HepG2 (cell line): Measurements from ENCODE around the gene F13B. TPM values are rescaled to one million over a fixed set of nuclear protein-coding genes. Genes with fewer than 3 reads are reported as not detected.
A peak's percentile ranks its signal among the peaks of the same experiment; 100 is the strongest.

ENCODE experiments used
- ATAC-seq: fragments of 200-7000 bp; cut with Tn5 transposase; 3 replicates; pipeline ENCODE4 v1.9.1; 2020; ENCODE audit warnings: mild to moderate bottlenecking, moderate library complexity
- BruUV-seq: library from RNA; stranded (reverse); fragments of 400-500 nt; replicated peaks from 2 replicates; lab custom pipeline; 2021; lab: Mats Ljungman, UMichigan
- CTCF ChIA-PET: fragments of 300-600 bp; formaldehyde crosslinking; extraction: SDS; loops from one replicate; lab custom pipeline; 2021; ENCODE audit warnings: low total read pairs, inconsistent platforms, low intra/inter-chr PET ratio; lab: Yijun Ruan, JAX
- POLR2A ChIA-PET: fragments of 350-600 bp; sonication (Branson Sonifier 250); formaldehyde crosslinking; loops from one replicate; lab custom pipeline; 2020; ENCODE audit warnings: antibody characterized with exemption, inconsistent platforms; lab: Yijun Ruan, JAX
- DNase-seq: peaks from one replicate; pipeline ENCODE4 v3.0.0-alpha.2; 2015; ENCODE audit warnings: low spot score
- FAIRE-seq: peaks from 3 replicates; lab custom pipeline; 2011; peaks lifted over from hg19 to GRCh38; lab: Jason Lieb, UNC
- H2AFZ ChIP-seq: one replicate; pipeline ENCODE4 v1.6.1; 2011; ENCODE audit warnings: low read length, inconsistent platforms
- H3K27ac ChIP-seq: fragments of 300-600 bp; 3 replicates; pipeline ENCODE4 v1.8.0; 2011; ENCODE audit warnings: mixed run types, mild to moderate bottlenecking, mixed read lengths, low read length, inconsistent platforms; ENCODE audit not compliant: insufficient read depth; ENCODE audit errors: extremely low read length
- H3K27me3 ChIP-seq, 2 experiments: fragments of 200-600 bp in 1 of 2; 2 replicates in 1 of 2; 3 replicates in 1 of 2; pipeline versions ENCODE4 v1.6.0 to v1.8.0; 2011; ENCODE audit warnings: low read length in 2 of 2, mild to moderate bottlenecking in 2 of 2, moderate library complexity in 2 of 2, inconsistent platforms in 1 of 2; ENCODE audit not compliant: insufficient read depth in 2 of 2, control insufficient read depth in 1 of 2
- H3K36me3 ChIP-seq, 2 experiments: fragments of 200-600 bp in 1 of 2; replicated peaks in 1 of 2; 2 replicates in 1 of 2; 3 replicates in 1 of 2; pipeline versions ENCODE4 v1.5.1 to v1.8.0; 2011; ENCODE audit warnings: low read length in 2 of 2, inconsistent platforms in 1 of 2; ENCODE audit not compliant: insufficient read depth in 2 of 2, control insufficient read depth in 1 of 2
- H3K4me1 ChIP-seq: 2 replicates; pipeline ENCODE4 v1.5.1; 2012; ENCODE audit warnings: low read length, inconsistent platforms; ENCODE audit not compliant: insufficient read depth
- H3K4me2 ChIP-seq: 2 replicates; pipeline ENCODE4 v1.6.0; 2011; ENCODE audit warnings: low read depth, low read length, inconsistent platforms
- H3K4me3 ChIP-seq, 3 experiments: fragments of 200-600 bp in 1 of 3; sonication (generic), shearing (Covaris generic) in 1 of 3; replicated peaks in 1 of 3; 2 replicates each; pipeline ENCODE4 v1.5.1; 2011 to 2016; ENCODE audit warnings: low read length in 3 of 3, inconsistent platforms in 2 of 3, low read depth in 2 of 3, mild to moderate bottlenecking in 2 of 3, control low read depth in 1 of 3, mixed read lengths in 1 of 3; ENCODE audit not compliant: insufficient read depth in 1 of 3
- H3K79me2 ChIP-seq: one replicate; pipeline ENCODE4 v1.6.1; 2011; ENCODE audit warnings: low read length, inconsistent platforms; ENCODE audit not compliant: insufficient read depth
- H3K9ac ChIP-seq: 2 replicates; pipeline ENCODE4 v1.6.0; 2011; ENCODE audit warnings: mild to moderate bottlenecking, low read depth, low read length, inconsistent platforms; ENCODE audit not compliant: insufficient read depth
- H3K9me3 ChIP-seq: 2 replicates; pipeline ENCODE4 v1.5.1; 2012; ENCODE audit warnings: mild to moderate bottlenecking, low read length
- H4K20me1 ChIP-seq: 2 replicates; pipeline ENCODE4 v1.6.0; 2011; ENCODE audit warnings: inconsistent platforms, mild to moderate bottlenecking, low read length, moderate library complexity; ENCODE audit not compliant: insufficient read depth
- EZH2 ChIP-seq: conservative IDR thresholded peaks from 2 replicates; pipeline ENCODE4 v1.6.1; 2012; ENCODE audit warnings: mild to moderate bottlenecking, low read depth, low read length, moderate library complexity
- HNRNPUL1 ChIP-seq: fragments of 200-400 bp; formaldehyde crosslinking; IDR thresholded peaks from 2 replicates; pipeline ENCODE4 v1.6.1; 2017; ENCODE audit warnings: low read depth, mild to moderate bottlenecking, low read length, moderate library complexity
- POLR2AphosphoS5 ChIP-seq: IDR thresholded peaks from 2 replicates; pipeline ENCODE4 v1.6.1; 2012; ENCODE audit warnings: low read depth, low read length
- STAG1 ChIP-seq: sonication (generic); formaldehyde crosslinking; IDR thresholded peaks from 2 replicates; pipeline ENCODE4 v1.4.0; 2020; ENCODE audit warnings: missing genetic modification reagents
- ZNF790 ChIP-seq: sonication (generic); formaldehyde crosslinking; IDR thresholded peaks from 2 replicates; pipeline ENCODE4 v1.8.0; 2022; ENCODE audit warnings: missing genetic modification reagents, mild to moderate bottlenecking, borderline replicate concordance
- WGBS: methylation state at CpG from one replicate; pipeline ENCODE4 v1.1.6; 2017; ENCODE audit warnings: low lambda C conversion rate; 5-methylcytosine and 5-hydroxymethylcytosine counted together
- in situ Hi-C: cut with HindIII; loops from 2 replicates; pipeline ENCODE4 v1.10.0; 2017; ENCODE audit warnings: low pct_unique_long_range_greater_than_20kb; ENCODE audit not compliant: extremely low pct_ligation_motif_present
- intact Hi-C: fragments of 100-400 bp; cut with micrococcal nuclease; formaldehyde crosslinking; loops from one replicate; pipeline ENCODE4 v1.10.0; 2022; ENCODE audit not compliant: unreplicated experiment
- polyA plus RNA-seq, 8 experiments: library from polyadenylated mRNA; depleted of rRNA in 3 of 8; stranded (reverse) in 7 of 8; unstranded in 1 of 8; fragments of >200 nt; fragmentation: Illumina TruSeq in 4 of 8; extraction: Trizol in 4 of 8; gene quantifications; 2 replicates each; pipeline versions ENCODE4 v1.2.1 to v1.2.3, GENCODE V29; 2011 to 2016; ENCODE audit warnings: low read depth in 4 of 8, missing spikeins in 1 of 8, mixed read lengths in 1 of 8; ENCODE audit not compliant: insufficient read depth in 1 of 8
- total RNA-seq, 5 experiments: library from RNA; depleted of rRNA; stranded (reverse); fragments of >200 nt; fragmentation: Illumina TruSeq; extraction: Trizol; gene quantifications; 2 replicates each; pipeline ENCODE4 v1.2.3, GENCODE V29; 2016; ENCODE audit warnings: low read depth in 1 of 5
- TF ChIP-seq, protein P1 (sequence below): sonication (generic); formaldehyde crosslinking; IDR thresholded peaks from 2 replicates; pipeline ENCODE4 v1.5.1; 2020; ENCODE audit warnings: mild to moderate bottlenecking, missing genetic modification reagents, moderate library complexity
- TF ChIP-seq, protein P2 (sequence below): sonication (generic); formaldehyde crosslinking; IDR thresholded peaks from 2 replicates; pipeline ENCODE4 v1.4.0; 2020; ENCODE audit warnings: missing genetic modification reagents, mild to moderate bottlenecking, borderline replicate concordance
- TF ChIP-seq, protein P3 (sequence below): sonication (generic); formaldehyde crosslinking; IDR thresholded peaks from 2 replicates; pipeline ENCODE4 v1.5.0; 2020; ENCODE audit warnings: mild to moderate bottlenecking, missing genetic modification reagents, moderate library complexity
- TF ChIP-seq, protein P4 (sequence below): sonication (generic); formaldehyde crosslinking; IDR thresholded peaks from 2 replicates; pipeline ENCODE4 v1.4.0; 2020; ENCODE audit warnings: missing genetic modification reagents

Gene F13B
- total and polyA plus RNA-seq, 2 of the 13 experiments (the other 11 are each of a cell fraction or from before 2014, with no cell fraction given) = 0.41 to 2.7 TPM

DNA sequence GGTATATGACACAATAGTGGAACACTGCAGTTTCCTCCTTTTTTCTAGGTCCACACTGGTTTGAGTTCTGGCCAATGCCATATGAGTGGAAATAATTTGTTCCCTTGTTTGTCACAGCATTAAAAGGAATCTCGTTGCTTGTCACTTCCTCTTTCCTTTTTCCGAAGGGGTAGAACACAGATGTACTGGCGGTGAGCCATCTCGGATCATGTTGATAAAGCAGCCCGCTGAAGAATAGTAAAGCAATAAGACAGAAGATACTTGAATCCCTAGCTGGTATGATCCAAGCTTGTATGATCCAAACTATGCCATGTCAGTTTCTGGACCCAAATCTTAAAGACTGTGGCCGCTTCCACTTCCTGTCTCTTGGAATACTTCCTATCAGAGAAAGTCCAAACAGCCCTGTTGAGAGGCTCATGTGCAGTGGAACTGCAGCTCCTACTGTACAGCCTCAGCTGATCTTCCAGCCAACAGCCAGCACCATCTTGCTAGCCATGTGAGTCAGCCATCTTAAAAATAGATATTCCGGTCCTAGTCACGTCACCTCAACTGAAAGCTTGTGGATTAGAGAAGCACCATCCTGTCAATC lies 49.4 kb downstream of the F13B start (continued):
- TF ChIP-seq, protein P1, sequence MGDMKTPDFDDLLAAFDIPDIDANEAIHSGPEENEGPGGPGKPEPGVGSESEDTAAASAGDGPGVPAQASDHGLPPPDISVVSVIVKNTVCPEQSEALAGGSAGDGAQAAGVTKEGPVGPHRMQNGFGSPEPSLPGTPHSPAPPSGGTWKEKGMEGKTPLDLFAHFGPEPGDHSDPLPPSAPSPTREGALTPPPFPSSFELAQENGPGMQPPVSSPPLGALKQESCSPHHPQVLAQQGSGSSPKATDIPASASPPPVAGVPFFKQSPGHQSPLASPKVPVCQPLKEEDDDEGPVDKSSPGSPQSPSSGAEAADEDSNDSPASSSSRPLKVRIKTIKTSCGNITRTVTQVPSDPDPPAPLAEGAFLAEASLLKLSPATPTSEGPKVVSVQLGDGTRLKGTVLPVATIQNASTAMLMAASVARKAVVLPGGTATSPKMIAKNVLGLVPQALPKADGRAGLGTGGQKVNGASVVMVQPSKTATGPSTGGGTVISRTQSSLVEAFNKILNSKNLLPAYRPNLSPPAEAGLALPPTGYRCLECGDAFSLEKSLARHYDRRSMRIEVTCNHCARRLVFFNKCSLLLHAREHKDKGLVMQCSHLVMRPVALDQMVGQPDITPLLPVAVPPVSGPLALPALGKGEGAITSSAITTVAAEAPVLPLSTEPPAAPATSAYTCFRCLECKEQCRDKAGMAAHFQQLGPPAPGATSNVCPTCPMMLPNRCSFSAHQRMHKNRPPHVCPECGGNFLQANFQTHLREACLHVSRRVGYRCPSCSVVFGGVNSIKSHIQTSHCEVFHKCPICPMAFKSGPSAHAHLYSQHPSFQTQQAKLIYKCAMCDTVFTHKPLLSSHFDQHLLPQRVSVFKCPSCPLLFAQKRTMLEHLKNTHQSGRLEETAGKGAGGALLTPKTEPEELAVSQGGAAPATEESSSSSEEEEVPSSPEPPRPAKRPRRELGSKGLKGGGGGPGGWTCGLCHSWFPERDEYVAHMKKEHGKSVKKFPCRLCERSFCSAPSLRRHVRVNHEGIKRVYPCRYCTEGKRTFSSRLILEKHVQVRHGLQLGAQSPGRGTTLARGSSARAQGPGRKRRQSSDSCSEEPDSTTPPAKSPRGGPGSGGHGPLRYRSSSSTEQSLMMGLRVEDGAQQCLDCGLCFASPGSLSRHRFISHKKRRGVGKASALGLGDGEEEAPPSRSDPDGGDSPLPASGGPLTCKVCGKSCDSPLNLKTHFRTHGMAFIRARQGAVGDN (CRISPR knock-in tag) = no peak
- TF ChIP-seq EZH2 (no peak), HNRNPUL1 (no peak)
- TF ChIP-seq, protein P2, sequence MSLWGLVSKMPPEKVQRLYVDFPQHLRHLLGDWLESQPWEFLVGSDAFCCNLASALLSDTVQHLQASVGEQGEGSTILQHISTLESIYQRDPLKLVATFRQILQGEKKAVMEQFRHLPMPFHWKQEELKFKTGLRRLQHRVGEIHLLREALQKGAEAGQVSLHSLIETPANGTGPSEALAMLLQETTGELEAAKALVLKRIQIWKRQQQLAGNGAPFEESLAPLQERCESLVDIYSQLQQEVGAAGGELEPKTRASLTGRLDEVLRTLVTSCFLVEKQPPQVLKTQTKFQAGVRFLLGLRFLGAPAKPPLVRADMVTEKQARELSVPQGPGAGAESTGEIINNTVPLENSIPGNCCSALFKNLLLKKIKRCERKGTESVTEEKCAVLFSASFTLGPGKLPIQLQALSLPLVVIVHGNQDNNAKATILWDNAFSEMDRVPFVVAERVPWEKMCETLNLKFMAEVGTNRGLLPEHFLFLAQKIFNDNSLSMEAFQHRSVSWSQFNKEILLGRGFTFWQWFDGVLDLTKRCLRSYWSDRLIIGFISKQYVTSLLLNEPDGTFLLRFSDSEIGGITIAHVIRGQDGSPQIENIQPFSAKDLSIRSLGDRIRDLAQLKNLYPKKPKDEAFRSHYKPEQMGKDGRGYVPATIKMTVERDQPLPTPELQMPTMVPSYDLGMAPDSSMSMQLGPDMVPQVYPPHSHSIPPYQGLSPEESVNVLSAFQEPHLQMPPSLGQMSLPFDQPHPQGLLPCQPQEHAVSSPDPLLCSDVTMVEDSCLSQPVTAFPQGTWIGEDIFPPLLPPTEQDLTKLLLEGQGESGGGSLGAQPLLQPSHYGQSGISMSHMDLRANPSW (CRISPR knock-in tag) = no peak

DNA sequence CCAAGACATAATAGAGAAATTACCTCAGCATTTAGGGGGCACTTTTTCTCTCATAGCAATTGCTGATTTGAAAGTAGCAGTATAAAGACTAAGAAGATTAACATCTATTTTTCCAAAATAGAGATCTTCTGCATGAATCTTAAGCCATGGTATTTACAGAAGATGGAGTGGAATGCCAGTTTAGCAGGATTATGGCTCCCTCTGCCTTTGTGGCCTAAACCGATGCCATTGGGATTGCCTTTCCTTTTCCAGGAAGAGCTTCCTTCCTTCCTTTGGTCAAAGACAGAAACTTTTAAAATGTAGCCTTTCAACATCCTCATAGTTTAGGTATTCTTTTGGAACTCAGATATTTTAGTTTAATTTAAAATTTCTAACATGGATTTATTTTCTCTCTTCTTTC lies 50.3 kb downstream of the F13B start:
- TF ChIP-seq POLR2AphosphoS5 = no peak
- TF ChIP-seq, protein P3, sequence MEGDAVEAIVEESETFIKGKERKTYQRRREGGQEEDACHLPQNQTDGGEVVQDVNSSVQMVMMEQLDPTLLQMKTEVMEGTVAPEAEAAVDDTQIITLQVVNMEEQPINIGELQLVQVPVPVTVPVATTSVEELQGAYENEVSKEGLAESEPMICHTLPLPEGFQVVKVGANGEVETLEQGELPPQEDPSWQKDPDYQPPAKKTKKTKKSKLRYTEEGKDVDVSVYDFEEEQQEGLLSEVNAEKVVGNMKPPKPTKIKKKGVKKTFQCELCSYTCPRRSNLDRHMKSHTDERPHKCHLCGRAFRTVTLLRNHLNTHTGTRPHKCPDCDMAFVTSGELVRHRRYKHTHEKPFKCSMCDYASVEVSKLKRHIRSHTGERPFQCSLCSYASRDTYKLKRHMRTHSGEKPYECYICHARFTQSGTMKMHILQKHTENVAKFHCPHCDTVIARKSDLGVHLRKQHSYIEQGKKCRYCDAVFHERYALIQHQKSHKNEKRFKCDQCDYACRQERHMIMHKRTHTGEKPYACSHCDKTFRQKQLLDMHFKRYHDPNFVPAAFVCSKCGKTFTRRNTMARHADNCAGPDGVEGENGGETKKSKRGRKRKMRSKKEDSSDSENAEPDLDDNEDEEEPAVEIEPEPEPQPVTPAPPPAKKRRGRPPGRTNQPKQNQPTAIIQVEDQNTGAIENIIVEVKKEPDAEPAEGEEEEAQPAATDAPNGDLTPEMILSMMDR = peak; percentile 32; the same call in 1 of the 2 replicates
- TF ChIP-seq STAG1 (CRISPR knock-in tag) = peak; percentile 19; the same call in 1 of the 2 replicates
- TF ChIP-seq, protein P4, sequence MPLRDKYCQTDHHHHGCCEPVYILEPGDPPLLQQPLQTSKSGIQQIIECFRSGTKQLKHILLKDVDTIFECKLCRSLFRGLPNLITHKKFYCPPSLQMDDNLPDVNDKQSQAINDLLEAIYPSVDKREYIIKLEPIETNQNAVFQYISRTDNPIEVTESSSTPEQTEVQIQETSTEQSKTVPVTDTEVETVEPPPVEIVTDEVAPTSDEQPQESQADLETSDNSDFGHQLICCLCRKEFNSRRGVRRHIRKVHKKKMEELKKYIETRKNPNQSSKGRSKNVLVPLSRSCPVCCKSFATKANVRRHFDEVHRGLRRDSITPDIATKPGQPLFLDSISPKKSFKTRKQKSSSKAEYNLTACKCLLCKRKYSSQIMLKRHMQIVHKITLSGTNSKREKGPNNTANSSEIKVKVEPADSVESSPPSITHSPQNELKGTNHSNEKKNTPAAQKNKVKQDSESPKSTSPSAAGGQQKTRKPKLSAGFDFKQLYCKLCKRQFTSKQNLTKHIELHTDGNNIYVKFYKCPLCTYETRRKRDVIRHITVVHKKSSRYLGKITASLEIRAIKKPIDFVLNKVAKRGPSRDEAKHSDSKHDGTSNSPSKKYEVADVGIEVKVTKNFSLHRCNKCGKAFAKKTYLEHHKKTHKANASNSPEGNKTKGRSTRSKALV (CRISPR knock-in tag) = no peak
- TF ChIP-seq ZNF790 (CRISPR knock-in tag) = no peak
- CTCF ChIA-PET = no interaction called here
- no peaks in the 10 kb centered on the region for H3K9me3 ChIP-seq
- BruUV-seq = no TSS peak
- in situ Hi-C loops = no loop called here
- no peak overlapping the region for H3K4me3 ChIP-seq
- no peaks in the 10 kb centered on the region for H3K36me3 ChIP-seq
- POLR2A ChIA-PET = no interaction called here
- no peak overlapping the region for H3K4me2 ChIP-seq
- H3K27me3 ChIP-seq = no peaks in the 10 kb centered on the region
- no peak overlapping the region for H3K9ac ChIP-seq
- no peak for ATAC-seq
- no peaks in the 10 kb centered on the region for H4K20me1 ChIP-seq
- no peak for FAIRE-seq
- WGBS = 56% methylated on average over 1 of the region's 1 CpG
- H3K4me1 ChIP-seq = no peaks in the 10 kb centered on the region
- no peak overlapping the region for H2AFZ ChIP-seq
- H3K79me2 ChIP-seq = no peaks in the 10 kb centered on the region
- intact Hi-C loops = no loop called here
- H3K27ac ChIP-seq = no peak overlapping the region
- no peak for DNase-seq
